Head of caudate nucleus (tissue), 42 donors: ENCODE measurements around the gene SUPT3H.

Source experiments
- DNase-seq, 42 donors: peaks; one replicate each; pipeline versions ENCODE4 v3.0.0 to v3.0.0-alpha.2; 2020 to 2021; ENCODE audit warnings: mixed read lengths in 7 of 42
- intact Hi-C: fragments of 100-400 bp; cut with DNase I; formaldehyde crosslinking; loops from one replicate; pipeline ENCODE4 v1.15.0; 2022

Gene SUPT3H

GRCh38 chr6:44805238-44805846 is 572.4 kb downstream of the SUPT3H start:
- intact Hi-C loops: no loop called here
- no peak for DNase-seq

- no peak for DNase-seq
- intact Hi-C loops: no loop called here
These were observed 573.1 kb downstream of the SUPT3H start for GRCh38 chr6:44804546-44805159.

GRCh38 chr6:44804016-44804415 is 573.7 kb downstream of the SUPT3H start:
- no peak for DNase-seq

GRCh38 chr6:44800784-44801592 is 576.7 kb downstream of the SUPT3H start:
- intact Hi-C loops: no loop called here
- DNase-seq: no peak

More at GRCh38 chr6:44804016-44804415, 573.7 kb downstream of the SUPT3H start:
- intact Hi-C loops: no loop called here

- intact Hi-C loops: no loop called here
- DNase-seq: no peak
These were observed 577.5 kb downstream of the SUPT3H start for GRCh38 chr6:44800171-44800783.

GRCh38 chr6:44797746-44798145 is 580.0 kb downstream of the SUPT3H start:
- intact Hi-C loops: no loop called here
- no peak for DNase-seq

GRCh38 chr6:44795326-44795725 is 582.4 kb downstream of the SUPT3H start:
- intact Hi-C loops: no loop called here
- no peak for DNase-seq

- intact Hi-C loops: no loop called here
- no peak for DNase-seq
These were observed 587.9 kb downstream of the SUPT3H start for GRCh38 chr6:44789806-44790205.

- intact Hi-C loops: no loop called here
- no peak for DNase-seq
These were observed 588.7 kb downstream of the SUPT3H start for GRCh38 chr6:44789061-44789460.

GRCh38 chr6:44788387-44788981 is 589.2 kb downstream of the SUPT3H start:
- no peak for DNase-seq
- intact Hi-C loops: no loop called here

GRCh38 chr6:44787254-44787834 is 590.4 kb downstream of the SUPT3H start:
- intact Hi-C loops: no loop called here
- no peak for DNase-seq

- intact Hi-C loops: no loop called here
- DNase-seq: no peak
These were observed 592.6 kb downstream of the SUPT3H start for GRCh38 chr6:44785130-44785529.

GRCh38 chr6:44784195-44784594 is 593.5 kb downstream of the SUPT3H start:
- DNase-seq: no peak
- intact Hi-C loops: no loop called here

GRCh38 chr6:44782892-44783291 is 594.8 kb downstream of the SUPT3H start:
- intact Hi-C loops: no loop called here
- no peak for DNase-seq

- no peak for DNase-seq
- intact Hi-C loops: no loop called here
These were observed 595.7 kb downstream of the SUPT3H start for GRCh38 chr6:44781912-44782597.

- intact Hi-C loops: no loop called here
- DNase-seq: no peak
These were observed 597.6 kb downstream of the SUPT3H start for GRCh38 chr6:44780161-44780560.

- peak in 17 of 42 donors; percentile 8 to 55 (median 31) for DNase-seq
These were observed 598.5 kb downstream of the SUPT3H start for GRCh38 chr6:44779130-44779826.

More at GRCh38 chr6:44779130-44779826, 598.5 kb downstream of the SUPT3H start:
- intact Hi-C loops: no loop called here
